Panc1 (cell line): ENCODE results near the gene PCBP4. TPM values are rescaled to one million over a fixed set of nuclear protein-coding genes. Genes with fewer than 3 reads are reported as not detected.

Experiments
- ATAC-seq: fragments of 200-7000 bp; cut with Tn5 transposase; 2 replicates; pipeline ENCODE4 v1.9.1; 2020; ENCODE audit warnings: mild to moderate bottlenecking, moderate library complexity
- BruUV-seq: library from RNA; stranded (reverse); fragments of 400-500 nt; replicated peaks from 2 replicates; lab custom pipeline; 2021; lab: Mats Ljungman, UMichigan
- CTCF ChIA-PET: fragments of 300-600 bp; sonication (Branson Sonifier 250); formaldehyde crosslinking; loops from one replicate; lab custom pipeline; 2022; ENCODE audit warnings: antibody characterized with exemption; lab: Charles Lee
- POLR2A ChIA-PET: fragments of 300-600 bp; sonication (Branson Sonifier 250); formaldehyde crosslinking; loops from one replicate; lab custom pipeline; 2022; ENCODE audit warnings: antibody characterized with exemption; lab: Charles Lee
- DNase-seq: peaks from one replicate; pipeline ENCODE4 v3.0.0-alpha.2; 2010; ENCODE audit warnings: low read depth, low spot score
- H3K27ac ChIP-seq: 2 replicates; pipeline ENCODE4 v1.5.1; 2011; ENCODE audit warnings: mild to moderate bottlenecking, low read length, inconsistent platforms
- H3K27me3 ChIP-seq: fragments of 200-500 bp; sonication (Bioruptor generic); 2 replicates; pipeline ENCODE4 v1.6.0; 2014; ENCODE audit warnings: low read length, inconsistent platforms; ENCODE audit not compliant: control insufficient read depth, insufficient read depth
- H3K36me3 ChIP-seq: fragments of 200-500 bp; sonication (Bioruptor generic); 2 replicates; pipeline ENCODE4 v1.5.1; 2014; ENCODE audit warnings: inconsistent platforms, mild to moderate bottlenecking, low read length, moderate library complexity; ENCODE audit not compliant: control insufficient read depth, insufficient read depth
- H3K4me1 ChIP-seq: 2 replicates; pipeline ENCODE4 v1.5.1; 2011; ENCODE audit warnings: inconsistent platforms, mild to moderate bottlenecking, low read length, moderate library complexity; ENCODE audit not compliant: control insufficient read depth, insufficient read depth
- H3K4me3 ChIP-seq, 2 experiments: 2 replicates each; pipeline ENCODE4 v1.5.1; 2011 to 2012; ENCODE audit warnings: low read depth in 2 of 2, low read length in 2 of 2, mild to moderate bottlenecking in 2 of 2, inconsistent platforms in 1 of 2, moderate library complexity in 1 of 2
- H3K9me3 ChIP-seq: fragments of 200-500 bp; sonication (Bioruptor generic); 2 replicates; pipeline ENCODE4 v1.5.1; 2014; ENCODE audit warnings: low read depth, mild to moderate bottlenecking, inconsistent platforms, low read length, moderate library complexity; ENCODE audit not compliant: control insufficient read depth, insufficient read depth
- POLR2AphosphoS5 ChIP-seq: IDR thresholded peaks from 2 replicates; pipeline ENCODE4 v1.6.1; 2012; ENCODE audit warnings: mild to moderate bottlenecking, low read depth, low read length, moderate library complexity
- SIN3A ChIP-seq: IDR thresholded peaks from 2 replicates; pipeline ENCODE4 v1.6.1; 2012; ENCODE audit warnings: low read depth, mild to moderate bottlenecking, low read length, moderate library complexity, borderline replicate concordance; ENCODE audit not compliant: insufficient read depth
- TCF7L2 ChIP-seq: IDR thresholded peaks from 2 replicates; pipeline ENCODE4 v1.6.1; 2011; ENCODE audit warnings: mild to moderate bottlenecking, low read depth, low read length, inconsistent platforms
- in situ Hi-C: cut with HindIII; loops from 2 replicates; pipeline ENCODE4 v1.10.0; 2016; ENCODE audit warnings: low sequenced_read_pairs, low pct_unique_long_range_greater_than_20kb
- intact Hi-C: fragments of 100-400 bp; cut with micrococcal nuclease; formaldehyde crosslinking; loops from one replicate; pipeline ENCODE4 v1.10.0; 2022; ENCODE audit not compliant: unreplicated experiment
- total RNA-seq: library from RNA; stranded (reverse); gene quantifications from one replicate; pipeline ENCODE4 v1.2.1, GENCODE V29; 2021; ENCODE audit not compliant: unreplicated experiment
- TF ChIP-seq, protein P1 (sequence below), 2 experiments: IDR thresholded peaks; 2 replicates each; pipeline ENCODE4 v1.6.1; 2011 to 2012; ENCODE audit warnings: low read depth in 2 of 2, control low read depth in 1 of 2, low read length in 1 of 2, mild to moderate bottlenecking in 1 of 2, moderate library complexity in 1 of 2; ENCODE audit not compliant: insufficient read depth in 1 of 2
- TF ChIP-seq, protein P2 (sequence below): fragments of 450-650 bp; IDR thresholded peaks from 2 replicates; pipeline ENCODE4 v1.5.1; 2017; ENCODE audit warnings: mild to moderate bottlenecking

Gene PCBP4
- total RNA-seq, 1 experiment from 2014 or later: 58.0 TPM

DNA sequence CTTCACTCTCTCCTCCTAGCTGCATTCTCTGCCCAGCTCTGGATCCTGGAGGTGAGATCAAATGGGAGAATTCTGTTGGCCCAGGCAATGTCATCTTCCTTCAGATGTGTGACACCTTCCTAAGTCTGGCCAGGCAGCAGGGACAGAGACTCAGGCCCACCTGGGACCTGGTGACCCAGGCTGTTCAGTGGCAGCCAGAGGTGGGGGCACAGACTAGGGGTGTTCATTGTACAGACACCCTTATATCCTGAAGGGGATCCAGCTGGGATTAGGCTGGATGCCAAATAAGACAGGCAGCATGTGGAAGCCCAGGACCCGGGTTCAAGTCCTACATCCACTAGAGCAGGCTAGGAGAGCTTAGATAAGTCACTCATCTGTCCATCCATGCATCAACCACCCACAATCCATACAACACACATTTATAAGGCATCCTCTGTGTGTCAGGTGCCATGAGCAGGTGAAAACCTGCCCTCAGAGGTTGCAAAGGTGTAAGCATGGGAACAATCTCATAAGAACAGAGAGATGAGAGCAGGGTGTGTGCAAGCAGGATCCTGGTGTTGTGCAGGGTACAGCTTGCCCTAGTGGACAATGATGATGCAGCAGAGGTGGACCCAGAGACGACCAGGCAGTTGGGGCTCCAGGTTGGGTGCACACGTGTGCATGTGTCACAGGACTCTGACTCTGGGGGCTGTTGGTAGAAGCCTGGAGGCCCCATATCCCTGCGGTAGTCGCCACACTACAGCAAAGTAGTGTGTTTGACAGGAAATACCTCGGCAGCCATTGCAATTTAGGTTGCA is 46.7 kb upstream of the PCBP4 start:
- in situ Hi-C loops: no loop called here

DNA sequence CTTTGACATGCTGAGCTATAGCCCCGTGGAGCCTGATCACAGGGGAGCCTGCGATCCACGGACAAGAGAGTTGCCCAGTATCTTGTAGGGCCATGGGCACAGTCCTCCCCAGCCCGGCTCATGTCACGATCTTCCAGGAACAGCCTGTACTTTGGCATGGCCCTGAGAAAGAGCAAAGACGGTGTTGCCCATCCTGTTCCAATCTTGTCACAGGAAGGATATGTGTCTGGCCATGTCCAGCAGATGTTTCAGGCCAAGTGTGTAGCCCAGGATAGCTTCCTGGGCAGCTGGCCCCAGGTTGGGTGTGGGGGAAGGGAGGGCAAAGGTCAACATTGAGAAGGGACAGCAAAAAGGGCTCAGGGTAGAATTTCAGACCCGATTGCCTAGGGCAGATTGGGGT is 45.4 kb upstream of the PCBP4 start:
- H3K36me3 ChIP-seq: no peaks in the 10 kb centered on the region
- DNase-seq (no peak), ATAC-seq (no peak)
- POLR2A ChIA-PET: no interaction called here
- no TSS peak for BruUV-seq
- no peaks in the 10 kb centered on the region for H3K27me3 ChIP-seq
- intact Hi-C loops (no loop called here), in situ Hi-C loops (no loop called here)
- H3K9me3 ChIP-seq: no peaks in the 10 kb centered on the region
- H3K27ac ChIP-seq: no peak overlapping the region
- no peak for TF ChIP-seq POLR2AphosphoS5
- TF ChIP-seq SIN3A: no peak
- TF ChIP-seq, protein P1, sequence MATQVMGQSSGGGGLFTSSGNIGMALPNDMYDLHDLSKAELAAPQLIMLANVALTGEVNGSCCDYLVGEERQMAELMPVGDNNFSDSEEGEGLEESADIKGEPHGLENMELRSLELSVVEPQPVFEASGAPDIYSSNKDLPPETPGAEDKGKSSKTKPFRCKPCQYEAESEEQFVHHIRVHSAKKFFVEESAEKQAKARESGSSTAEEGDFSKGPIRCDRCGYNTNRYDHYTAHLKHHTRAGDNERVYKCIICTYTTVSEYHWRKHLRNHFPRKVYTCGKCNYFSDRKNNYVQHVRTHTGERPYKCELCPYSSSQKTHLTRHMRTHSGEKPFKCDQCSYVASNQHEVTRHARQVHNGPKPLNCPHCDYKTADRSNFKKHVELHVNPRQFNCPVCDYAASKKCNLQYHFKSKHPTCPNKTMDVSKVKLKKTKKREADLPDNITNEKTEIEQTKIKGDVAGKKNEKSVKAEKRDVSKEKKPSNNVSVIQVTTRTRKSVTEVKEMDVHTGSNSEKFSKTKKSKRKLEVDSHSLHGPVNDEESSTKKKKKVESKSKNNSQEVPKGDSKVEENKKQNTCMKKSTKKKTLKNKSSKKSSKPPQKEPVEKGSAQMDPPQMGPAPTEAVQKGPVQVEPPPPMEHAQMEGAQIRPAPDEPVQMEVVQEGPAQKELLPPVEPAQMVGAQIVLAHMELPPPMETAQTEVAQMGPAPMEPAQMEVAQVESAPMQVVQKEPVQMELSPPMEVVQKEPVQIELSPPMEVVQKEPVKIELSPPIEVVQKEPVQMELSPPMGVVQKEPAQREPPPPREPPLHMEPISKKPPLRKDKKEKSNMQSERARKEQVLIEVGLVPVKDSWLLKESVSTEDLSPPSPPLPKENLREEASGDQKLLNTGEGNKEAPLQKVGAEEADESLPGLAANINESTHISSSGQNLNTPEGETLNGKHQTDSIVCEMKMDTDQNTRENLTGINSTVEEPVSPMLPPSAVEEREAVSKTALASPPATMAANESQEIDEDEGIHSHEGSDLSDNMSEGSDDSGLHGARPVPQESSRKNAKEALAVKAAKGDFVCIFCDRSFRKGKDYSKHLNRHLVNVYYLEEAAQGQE (IDR thresholded peaks at IDR 0.05; ENCODE audit: insufficient read depth in 1 of 2, low read depth in 2 of 2, low read length in 1 of 2): no peak
- TF ChIP-seq, protein P2, sequence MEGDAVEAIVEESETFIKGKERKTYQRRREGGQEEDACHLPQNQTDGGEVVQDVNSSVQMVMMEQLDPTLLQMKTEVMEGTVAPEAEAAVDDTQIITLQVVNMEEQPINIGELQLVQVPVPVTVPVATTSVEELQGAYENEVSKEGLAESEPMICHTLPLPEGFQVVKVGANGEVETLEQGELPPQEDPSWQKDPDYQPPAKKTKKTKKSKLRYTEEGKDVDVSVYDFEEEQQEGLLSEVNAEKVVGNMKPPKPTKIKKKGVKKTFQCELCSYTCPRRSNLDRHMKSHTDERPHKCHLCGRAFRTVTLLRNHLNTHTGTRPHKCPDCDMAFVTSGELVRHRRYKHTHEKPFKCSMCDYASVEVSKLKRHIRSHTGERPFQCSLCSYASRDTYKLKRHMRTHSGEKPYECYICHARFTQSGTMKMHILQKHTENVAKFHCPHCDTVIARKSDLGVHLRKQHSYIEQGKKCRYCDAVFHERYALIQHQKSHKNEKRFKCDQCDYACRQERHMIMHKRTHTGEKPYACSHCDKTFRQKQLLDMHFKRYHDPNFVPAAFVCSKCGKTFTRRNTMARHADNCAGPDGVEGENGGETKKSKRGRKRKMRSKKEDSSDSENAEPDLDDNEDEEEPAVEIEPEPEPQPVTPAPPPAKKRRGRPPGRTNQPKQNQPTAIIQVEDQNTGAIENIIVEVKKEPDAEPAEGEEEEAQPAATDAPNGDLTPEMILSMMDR: no peak
- TF ChIP-seq TCF7L2: no peak
- H3K4me3 ChIP-seq: no peak overlapping the region
- CTCF ChIA-PET: no interaction called here
- no peaks in the 10 kb centered on the region for H3K4me1 ChIP-seq

More for the DNA sequence above, 46.7 kb upstream of the PCBP4 start:
- Histone ChIP-seq H3K4me3 (no peak overlapping the region), H3K4me1 (no peaks in the 10 kb centered on the region), H3K27me3 (no peaks in the 10 kb centered on the region), H3K36me3 (no peaks in the 10 kb centered on the region), H3K27ac (no peak overlapping the region), H3K9me3 (no peaks in the 10 kb centered on the region)
- ChIA-PET CTCF (interaction anchor here (1.1 kb wide), 1 partner anchor 26 kb away, joined by 3 read pairs; no protein-coding TSS in a partner anchor), POLR2A (no interaction called here)
- no TSS peak for BruUV-seq
- ATAC-seq (no peak), DNase-seq (no peak)
- intact Hi-C loops: no loop called here
- TF ChIP-seq, protein P2: no peak
- TF ChIP-seq TCF7L2 (no peak), POLR2AphosphoS5 (no peak), SIN3A (no peak)
- TF ChIP-seq, protein P1 (IDR thresholded peaks at IDR 0.05; ENCODE audit: insufficient read depth in 1 of 2, low read depth in 2 of 2, low read length in 1 of 2): no peak
